ENCODE results near the gene DIP2C. TPM values are rescaled to one million over a fixed set of nuclear protein-coding genes. Genes with fewer than 3 reads are reported as not detected.
"Not testable (repeated sequence)": the region's sequence is repeated elsewhere in the genome, so short reads cannot be mapped to it uniquely, and the experiment has no call there.

Gene DIP2C
- polyA plus RNA-seq, 3 donors, result 19.1 to 24.8 (median 23.2) TPM

GRCh38 chr10:421170-421569 lies 268.3 kb downstream of the DIP2C start:
- no peak for DNase-seq

GRCh38 chr10:420154-421121 lies 269.0 kb downstream of the DIP2C start:
- no peak for DNase-seq

- no peak for DNase-seq
These were observed 270.6 kb downstream of the DIP2C start for GRCh38 chr10:418894-419293.

- DNase-seq, result no peak
These were observed 271.2 kb downstream of the DIP2C start for GRCh38 chr10:418226-418625.

- DNase-seq, result no peak
These were observed 273.4 kb downstream of the DIP2C start for GRCh38 chr10:416091-416515.

GRCh38 chr10:413662-414071 lies 275.8 kb downstream of the DIP2C start:
- no peak for DNase-seq

GRCh38 chr10:412109-412508 lies 277.4 kb downstream of the DIP2C start:
- DNase-seq, result peak; percentile 16

- DNase-seq, result no peak
These were observed 277.9 kb downstream of the DIP2C start for GRCh38 chr10:411603-412002.

- no peak for DNase-seq
These were observed 279.9 kb downstream of the DIP2C start for GRCh38 chr10:409408-410040.

- DNase-seq, result no peak
These were observed 281.2 kb downstream of the DIP2C start for GRCh38 chr10:408236-408635.

GRCh38 chr10:406976-407375 lies 282.5 kb downstream of the DIP2C start:
- no peak for DNase-seq

GRCh38 chr10:405648-406047 lies 283.8 kb downstream of the DIP2C start:
- DNase-seq, result peak; percentile 8

GRCh38 chr10:404991-405390 lies 284.5 kb downstream of the DIP2C start:
- DNase-seq, result no peak

- DNase-seq, result no peak
These were observed 285.1 kb downstream of the DIP2C start for GRCh38 chr10:404346-404745.

- DNase-seq, result no peak
These were observed 290.5 kb downstream of the DIP2C start for GRCh38 chr10:398954-399353.

- peak; percentile 21 for DNase-seq
These were observed 292.0 kb downstream of the DIP2C start for GRCh38 chr10:397321-398068.

- DNase-seq, result no peak
These were observed 292.8 kb downstream of the DIP2C start for GRCh38 chr10:396535-397220.

- DNase-seq, result no peak
These were observed 293.4 kb downstream of the DIP2C start for GRCh38 chr10:396107-396506.

- no peak for DNase-seq
These were observed 293.8 kb downstream of the DIP2C start for GRCh38 chr10:395665-396064.

- not testable (repeated sequence) for DNase-seq
These were observed 294.9 kb downstream of the DIP2C start for GRCh38 chr10:394439-395101.

- no peak for DNase-seq
These were observed 295.6 kb downstream of the DIP2C start for GRCh38 chr10:393787-394438.
